Measurements from ENCODE around the gene CYP26B1.

DNA sequence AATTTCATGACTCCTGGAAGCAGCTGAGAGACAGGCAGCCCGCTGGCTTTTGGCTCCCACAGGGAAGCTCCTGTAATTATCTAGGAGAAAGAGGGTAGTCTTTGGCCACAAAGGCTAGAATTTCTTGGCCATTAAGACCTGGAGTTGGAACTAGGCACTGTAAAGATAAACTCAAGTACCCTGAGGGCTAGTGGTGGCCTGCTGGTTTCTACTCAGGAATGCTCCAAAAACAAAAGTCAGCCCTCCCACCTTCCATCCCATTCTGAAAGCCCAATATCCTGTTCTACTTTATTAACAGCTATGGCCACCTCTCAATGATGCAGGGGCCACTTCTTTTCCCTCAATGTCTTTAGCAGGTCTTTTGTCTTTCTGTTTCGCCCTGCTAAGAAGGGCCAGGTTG, 34.0 kb upstream of the CYP26B1 start:
- TF ChIP-seq, protein P1, sequence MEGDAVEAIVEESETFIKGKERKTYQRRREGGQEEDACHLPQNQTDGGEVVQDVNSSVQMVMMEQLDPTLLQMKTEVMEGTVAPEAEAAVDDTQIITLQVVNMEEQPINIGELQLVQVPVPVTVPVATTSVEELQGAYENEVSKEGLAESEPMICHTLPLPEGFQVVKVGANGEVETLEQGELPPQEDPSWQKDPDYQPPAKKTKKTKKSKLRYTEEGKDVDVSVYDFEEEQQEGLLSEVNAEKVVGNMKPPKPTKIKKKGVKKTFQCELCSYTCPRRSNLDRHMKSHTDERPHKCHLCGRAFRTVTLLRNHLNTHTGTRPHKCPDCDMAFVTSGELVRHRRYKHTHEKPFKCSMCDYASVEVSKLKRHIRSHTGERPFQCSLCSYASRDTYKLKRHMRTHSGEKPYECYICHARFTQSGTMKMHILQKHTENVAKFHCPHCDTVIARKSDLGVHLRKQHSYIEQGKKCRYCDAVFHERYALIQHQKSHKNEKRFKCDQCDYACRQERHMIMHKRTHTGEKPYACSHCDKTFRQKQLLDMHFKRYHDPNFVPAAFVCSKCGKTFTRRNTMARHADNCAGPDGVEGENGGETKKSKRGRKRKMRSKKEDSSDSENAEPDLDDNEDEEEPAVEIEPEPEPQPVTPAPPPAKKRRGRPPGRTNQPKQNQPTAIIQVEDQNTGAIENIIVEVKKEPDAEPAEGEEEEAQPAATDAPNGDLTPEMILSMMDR (IDR thresholded peaks at IDR 0.05; ENCODE audit: low read depth, low read length, missing input control): no peak
- no peak for TF ChIP-seq RAD21 (IDR thresholded peaks at IDR 0.05)
- no peak for TF ChIP-seq YY1 (IDR thresholded peaks at IDR 0.05)
- TF ChIP-seq, protein P2, sequence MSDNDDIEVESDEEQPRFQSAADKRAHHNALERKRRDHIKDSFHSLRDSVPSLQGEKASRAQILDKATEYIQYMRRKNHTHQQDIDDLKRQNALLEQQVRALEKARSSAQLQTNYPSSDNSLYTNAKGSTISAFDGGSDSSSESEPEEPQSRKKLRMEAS (IDR thresholded peaks at IDR 0.05): no peak
- no peak for TF ChIP-seq FOXA1 (IDR thresholded peaks at IDR 0.05)
- no peak for TF ChIP-seq HNF4G (IDR thresholded peaks at IDR 0.05)
- TF ChIP-seq, protein P3, sequence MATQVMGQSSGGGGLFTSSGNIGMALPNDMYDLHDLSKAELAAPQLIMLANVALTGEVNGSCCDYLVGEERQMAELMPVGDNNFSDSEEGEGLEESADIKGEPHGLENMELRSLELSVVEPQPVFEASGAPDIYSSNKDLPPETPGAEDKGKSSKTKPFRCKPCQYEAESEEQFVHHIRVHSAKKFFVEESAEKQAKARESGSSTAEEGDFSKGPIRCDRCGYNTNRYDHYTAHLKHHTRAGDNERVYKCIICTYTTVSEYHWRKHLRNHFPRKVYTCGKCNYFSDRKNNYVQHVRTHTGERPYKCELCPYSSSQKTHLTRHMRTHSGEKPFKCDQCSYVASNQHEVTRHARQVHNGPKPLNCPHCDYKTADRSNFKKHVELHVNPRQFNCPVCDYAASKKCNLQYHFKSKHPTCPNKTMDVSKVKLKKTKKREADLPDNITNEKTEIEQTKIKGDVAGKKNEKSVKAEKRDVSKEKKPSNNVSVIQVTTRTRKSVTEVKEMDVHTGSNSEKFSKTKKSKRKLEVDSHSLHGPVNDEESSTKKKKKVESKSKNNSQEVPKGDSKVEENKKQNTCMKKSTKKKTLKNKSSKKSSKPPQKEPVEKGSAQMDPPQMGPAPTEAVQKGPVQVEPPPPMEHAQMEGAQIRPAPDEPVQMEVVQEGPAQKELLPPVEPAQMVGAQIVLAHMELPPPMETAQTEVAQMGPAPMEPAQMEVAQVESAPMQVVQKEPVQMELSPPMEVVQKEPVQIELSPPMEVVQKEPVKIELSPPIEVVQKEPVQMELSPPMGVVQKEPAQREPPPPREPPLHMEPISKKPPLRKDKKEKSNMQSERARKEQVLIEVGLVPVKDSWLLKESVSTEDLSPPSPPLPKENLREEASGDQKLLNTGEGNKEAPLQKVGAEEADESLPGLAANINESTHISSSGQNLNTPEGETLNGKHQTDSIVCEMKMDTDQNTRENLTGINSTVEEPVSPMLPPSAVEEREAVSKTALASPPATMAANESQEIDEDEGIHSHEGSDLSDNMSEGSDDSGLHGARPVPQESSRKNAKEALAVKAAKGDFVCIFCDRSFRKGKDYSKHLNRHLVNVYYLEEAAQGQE (IDR thresholded peaks at IDR 0.05): no peak
- no peak for TF ChIP-seq JUND (IDR thresholded peaks at IDR 0.05)
- no peak for TF ChIP-seq HNF4A (conservative IDR thresholded peaks at IDR 0.05)
- no peak for TF ChIP-seq SP1 (IDR thresholded peaks at IDR 0.05)
- TF ChIP-seq, protein P4, sequence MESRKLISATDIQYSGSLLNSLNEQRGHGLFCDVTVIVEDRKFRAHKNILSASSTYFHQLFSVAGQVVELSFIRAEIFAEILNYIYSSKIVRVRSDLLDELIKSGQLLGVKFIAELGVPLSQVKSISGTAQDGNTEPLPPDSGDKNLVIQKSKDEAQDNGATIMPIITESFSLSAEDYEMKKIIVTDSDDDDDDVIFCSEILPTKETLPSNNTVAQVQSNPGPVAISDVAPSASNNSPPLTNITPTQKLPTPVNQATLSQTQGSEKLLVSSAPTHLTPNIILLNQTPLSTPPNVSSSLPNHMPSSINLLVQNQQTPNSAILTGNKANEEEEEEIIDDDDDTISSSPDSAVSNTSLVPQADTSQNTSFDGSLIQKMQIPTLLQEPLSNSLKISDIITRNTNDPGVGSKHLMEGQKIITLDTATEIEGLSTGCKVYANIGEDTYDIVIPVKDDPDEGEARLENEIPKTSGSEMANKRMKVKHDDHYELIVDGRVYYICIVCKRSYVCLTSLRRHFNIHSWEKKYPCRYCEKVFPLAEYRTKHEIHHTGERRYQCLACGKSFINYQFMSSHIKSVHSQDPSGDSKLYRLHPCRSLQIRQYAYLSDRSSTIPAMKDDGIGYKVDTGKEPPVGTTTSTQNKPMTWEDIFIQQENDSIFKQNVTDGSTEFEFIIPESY (IDR thresholded peaks at IDR 0.05): no peak
- no peak for TF ChIP-seq GABPA (IDR thresholded peaks at IDR 0.05 in 1 of 2, conservative IDR thresholded peaks at IDR 0.05 in 1 of 2)

Data from liver (tissue), 3 donors.